GM23338 (cell line): ENCODE measurements around the gene EXTL1.

Source experiments
- CREB1 ChIP-seq: fragments of 250-450 bp; sonication (Bioruptor Pico); IDR thresholded peaks from 2 replicates; pipeline ENCODE4 v1.5.0; 2020; ENCODE audit warnings: low read depth, mild to moderate bottlenecking, moderate library complexity
- CTCF ChIP-seq, 2 experiments: fragments of 200-600 bp in 1 of 2; sonication (generic) in 1 of 2; conservative IDR thresholded peaks; 2 replicates each; pipeline versions ENCODE4 v1.5.1 to v1.6.1; 2016 to 2017; ENCODE audit warnings: antibody characterized with exemption in 2 of 2, low read depth in 2 of 2, mild to moderate bottlenecking in 2 of 2, moderate library complexity in 1 of 2
- EZH2 ChIP-seq: fragments of 200-600 bp; sonication (generic); IDR thresholded peaks from one replicate; pipeline ENCODE4 v1.8.0; 2017; ENCODE audit warnings: antibody characterized with exemption, mild to moderate bottlenecking, low read depth; ENCODE audit not compliant: unreplicated experiment
- EZH2phosphoT487 ChIP-seq: fragments of 200-600 bp; sonication (generic); IDR thresholded peaks from one replicate; pipeline ENCODE4 v1.8.1; 2018; ENCODE audit warnings: antibody characterized with exemption; ENCODE audit not compliant: unreplicated experiment
- JUNB ChIP-seq: IDR thresholded peaks from one replicate; pipeline ENCODE4 v1.6.1; 2016; ENCODE audit warnings: antibody characterized with exemption; ENCODE audit not compliant: unreplicated experiment
- NANOG ChIP-seq: IDR thresholded peaks from 2 replicates; pipeline ENCODE4 v1.6.1; 2016; ENCODE audit warnings: antibody characterized with exemption, borderline replicate concordance
- POLR2AphosphoS5 ChIP-seq: IDR thresholded peaks from 2 replicates; pipeline ENCODE4 v1.6.1; 2016; ENCODE audit warnings: antibody characterized with exemption, low read depth
- REST ChIP-seq: IDR thresholded peaks from one replicate; pipeline ENCODE4 v1.6.1; 2018; ENCODE audit warnings: antibody characterized with exemption; ENCODE audit not compliant: unreplicated experiment
- STAT1 ChIP-seq: IDR thresholded peaks from one replicate; pipeline ENCODE4 v1.6.1; 2016; ENCODE audit warnings: antibody characterized with exemption; ENCODE audit not compliant: unreplicated experiment
- ZNF331 ChIP-seq: fragments of 250-450 bp; sonication (Bioruptor Pico); IDR thresholded peaks from 2 replicates; pipeline ENCODE4 v1.5.0; 2020; ENCODE audit warnings: low read depth, mild to moderate bottlenecking, moderate library complexity
- TF ChIP-seq, protein P1 (sequence below): IDR thresholded peaks from 2 replicates; pipeline ENCODE4 v1.6.1; 2016; ENCODE audit warnings: antibody characterized with exemption

DNA sequence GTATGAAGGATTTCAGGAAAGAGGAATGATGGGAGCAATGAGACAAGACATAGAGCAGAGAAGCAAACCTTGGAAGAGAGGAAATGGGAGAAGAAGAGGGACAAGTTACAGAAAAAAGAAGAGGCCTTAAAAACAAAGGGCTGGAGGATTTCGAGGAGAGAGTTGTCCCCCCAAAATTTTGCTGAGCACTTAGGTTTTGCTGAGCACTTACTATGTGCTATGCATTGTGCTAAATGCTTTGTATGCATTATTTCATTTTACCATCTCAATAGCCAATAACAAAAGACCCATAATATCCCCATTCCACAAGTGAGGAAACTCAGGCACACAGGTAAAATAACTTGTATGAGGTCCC is 48.3 kb downstream of the EXTL1 start:
- TF ChIP-seq EZH2 (no peak), POLR2AphosphoS5 (no peak), CTCF (conservative IDR thresholded peaks at IDR 0.05; ENCODE audit: low read depth in 2 of 2) (no peak), JUNB (no peak), REST (no peak), ZNF331 (CRISPR knock-in tag) (no peak), CREB1 (CRISPR knock-in tag) (no peak), NANOG (no peak), STAT1 (no peak), EZH2phosphoT487 (no peak)
- TF ChIP-seq, protein P1, sequence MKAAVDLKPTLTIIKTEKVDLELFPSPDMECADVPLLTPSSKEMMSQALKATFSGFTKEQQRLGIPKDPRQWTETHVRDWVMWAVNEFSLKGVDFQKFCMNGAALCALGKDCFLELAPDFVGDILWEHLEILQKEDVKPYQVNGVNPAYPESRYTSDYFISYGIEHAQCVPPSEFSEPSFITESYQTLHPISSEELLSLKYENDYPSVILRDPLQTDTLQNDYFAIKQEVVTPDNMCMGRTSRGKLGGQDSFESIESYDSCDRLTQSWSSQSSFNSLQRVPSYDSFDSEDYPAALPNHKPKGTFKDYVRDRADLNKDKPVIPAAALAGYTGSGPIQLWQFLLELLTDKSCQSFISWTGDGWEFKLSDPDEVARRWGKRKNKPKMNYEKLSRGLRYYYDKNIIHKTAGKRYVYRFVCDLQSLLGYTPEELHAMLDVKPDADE, result no peak
